ENCODE results near the gene TTYH1. TPM values are rescaled to one million over a fixed set of nuclear protein-coding genes. Genes with fewer than 3 reads are reported as not detected.
A peak's percentile ranks its signal among the peaks of the same experiment; 100 is the strongest.

The TTYH1 gene
- total RNA-seq, 2 experiments from 2014 or later = 0.99 to 1.3 TPM

- H3K4me3 Mint-ChIP-seq = peak within 1 kb of the TSS; percentile 97
- DNase-seq (peak; percentile 98), ATAC-seq (peak; percentile 92)
- H3K27ac Mint-ChIP-seq = peak within 1 kb of the TSS; percentile 100
- H3K4me1 Mint-ChIP-seq (ENCODE audit: low read depth) = peaks cover 36% of the 10 kb centered on the region
- ChIA-PET POLR2A (interaction anchor here (0.6 to 2.9 kb wide), 16 partner anchors 10 to 1232 kb away, joined by 3 to 22 read pairs (median 4); partner anchors contain the start of gene LENG9), CTCF (interaction anchor here (0.7 to 1.7 kb wide), 10 partner anchors 11 to 712 kb away, joined by 3 to 19 read pairs (median 4); partner anchors contain the start of genes LENG9 and TTYH1)
- H3K27me3 Mint-ChIP-seq (ENCODE audit: low read depth) = no peaks in the 10 kb centered on the region
- H3K9me3 Mint-ChIP-seq (ENCODE audit: insufficient read depth) = no peaks in the 10 kb centered on the region
- H3K36me3 Mint-ChIP-seq (ENCODE audit: low read depth) = peaks cover 66% of the 10 kb centered on the region
These were observed 33.8 kb downstream of the TTYH1 start, which contains the start of gene LENG8 for GRCh38 chr19:54448774-54449700. Gene LENG8 (plus strand): TSS chr19:54449199. CDS start chr19:54451345, 2,146 bp downstream.

GRCh38 chr19:54449701-54450069 is 34.4 kb downstream of the TTYH1 start:
- Mint-ChIP-seq H3K27me3 (ENCODE audit: low read depth) (no peaks in the 10 kb centered on the region), H3K9me3 (ENCODE audit: insufficient read depth) (no peaks in the 10 kb centered on the region), H3K36me3 (ENCODE audit: low read depth) (peaks cover 64% of the 10 kb centered on the region), H3K4me3 (peak overlapping the region; percentile 97), H3K4me1 (ENCODE audit: low read depth) (peaks cover 36% of the 10 kb centered on the region), H3K27ac (peak overlapping the region; percentile 100)
- ATAC-seq (no peak), DNase-seq (no peak)
- ChIA-PET CTCF (interaction anchor here (1.5 kb wide), 1 partner anchor 58 kb away, joined by 4 read pairs; no protein-coding TSS in a partner anchor), POLR2A (interaction anchor here (2.9 kb wide), 1 partner anchor 13 kb away, joined by 22 read pairs; the partner anchor contains the start of gene LENG9)

GRCh38 chr19:54451331-54451871 is 36.1 kb downstream of the TTYH1 start:
- Mint-ChIP-seq H3K9me3 (ENCODE audit: insufficient read depth) (no peaks in the 10 kb centered on the region), H3K4me3 (peak overlapping the region; percentile 97), H3K4me1 (ENCODE audit: low read depth) (peaks cover 36% of the 10 kb centered on the region), H3K36me3 (ENCODE audit: low read depth) (peaks cover 66% of the 10 kb centered on the region), H3K27me3 (ENCODE audit: low read depth) (no peaks in the 10 kb centered on the region), H3K27ac (peak overlapping the region; percentile 100)
- ATAC-seq = no peak
- no peak for DNase-seq
- ChIA-PET CTCF (interaction anchor here (0.9 kb wide), 1 partner anchor 11 kb away, joined by 3 read pairs; no protein-coding TSS in a partner anchor), POLR2A (no interaction called here)

- Mint-ChIP-seq H3K4me1 (ENCODE audit: low read depth) (peaks cover 34% of the 10 kb centered on the region), H3K36me3 (ENCODE audit: low read depth) (peaks cover 68% of the 10 kb centered on the region), H3K9me3 (ENCODE audit: insufficient read depth) (no peaks in the 10 kb centered on the region), H3K27me3 (ENCODE audit: low read depth) (no peaks in the 10 kb centered on the region), H3K4me3 (no peak overlapping the region), H3K27ac (no peak overlapping the region)
- POLR2A ChIA-PET = no interaction called here
- CTCF ChIA-PET = no interaction called here
- DNase-seq (no peak), ATAC-seq (no peak)
These were observed 36.7 kb downstream of the TTYH1 start for GRCh38 chr19:54451997-54452396.

- DNase-seq = no peak
- Mint-ChIP-seq H3K9me3 (ENCODE audit: insufficient read depth) (no peaks in the 10 kb centered on the region), H3K4me3 (no peak overlapping the region), H3K27me3 (ENCODE audit: low read depth) (no peaks in the 10 kb centered on the region), H3K4me1 (ENCODE audit: low read depth) (peaks cover 29% of the 10 kb centered on the region), H3K36me3 (ENCODE audit: low read depth) (peaks cover 70% of the 10 kb centered on the region), H3K27ac (no peak overlapping the region)
- CTCF ChIA-PET = no interaction called here
- POLR2A ChIA-PET = interaction anchor here (1.3 kb wide), 1 partner anchor 11 kb away, joined by 3 read pairs; the partner anchor contains the start of gene LENG9
- ATAC-seq = no peak
These were observed 37.4 kb downstream of the TTYH1 start for GRCh38 chr19:54452626-54453025.

GRCh38 chr19:54453921-54454780 is 38.9 kb downstream of the TTYH1 start:
- Mint-ChIP-seq H3K4me1 (ENCODE audit: low read depth) (peaks cover 31% of the 10 kb centered on the region), H3K27me3 (ENCODE audit: low read depth) (no peaks in the 10 kb centered on the region), H3K36me3 (ENCODE audit: low read depth) (peaks cover 79% of the 10 kb centered on the region), H3K9me3 (ENCODE audit: insufficient read depth) (no peaks in the 10 kb centered on the region), H3K4me3 (no peak overlapping the region), H3K27ac (no peak overlapping the region)
- DNase-seq (no peak), ATAC-seq (no peak)
- ChIA-PET CTCF (no interaction called here), POLR2A (interaction anchor here (0.5 to 1.3 kb wide), 3 partner anchors 8 to 36 kb away, joined by 3 to 4 read pairs (median 3); partner anchors contain the start of gene LENG9)

- peaks cover 81% of the 10 kb centered on the region for H3K36me3 Mint-ChIP-seq (ENCODE audit: low read depth)
- no peak for ATAC-seq
- no peak overlapping the region for H3K4me3 Mint-ChIP-seq
- no peaks in the 10 kb centered on the region for H3K27me3 Mint-ChIP-seq (ENCODE audit: low read depth)
- ChIA-PET CTCF (no interaction called here), POLR2A (no interaction called here)
- DNase-seq = no peak
- peaks cover 35% of the 10 kb centered on the region for H3K4me1 Mint-ChIP-seq (ENCODE audit: low read depth)
- no peak overlapping the region for H3K27ac Mint-ChIP-seq
- H3K9me3 Mint-ChIP-seq (ENCODE audit: insufficient read depth) = no peaks in the 10 kb centered on the region
These were observed 39.8 kb downstream of the TTYH1 start for GRCh38 chr19:54454781-54455675.

GRCh38 chr19:54455786-54456422 is 40.6 kb downstream of the TTYH1 start:
- Mint-ChIP-seq H3K36me3 (ENCODE audit: low read depth) (peaks cover 77% of the 10 kb centered on the region), H3K27ac (no peak overlapping the region), H3K4me3 (no peak overlapping the region), H3K4me1 (ENCODE audit: low read depth) (peaks cover 27% of the 10 kb centered on the region), H3K27me3 (ENCODE audit: low read depth) (no peaks in the 10 kb centered on the region), H3K9me3 (ENCODE audit: insufficient read depth) (no peaks in the 10 kb centered on the region)
- ChIA-PET POLR2A (no interaction called here), CTCF (no interaction called here)
- ATAC-seq (no peak), DNase-seq (no peak)

- DNase-seq (no peak), ATAC-seq (no peak)
- Mint-ChIP-seq H3K9me3 (ENCODE audit: insufficient read depth) (no peaks in the 10 kb centered on the region), H3K4me3 (no peak overlapping the region), H3K4me1 (ENCODE audit: low read depth) (peaks cover 24% of the 10 kb centered on the region), H3K27ac (no peak overlapping the region), H3K27me3 (ENCODE audit: low read depth) (no peaks in the 10 kb centered on the region), H3K36me3 (ENCODE audit: low read depth) (peaks cover 76% of the 10 kb centered on the region)
- POLR2A ChIA-PET = no interaction called here
- CTCF ChIA-PET = no interaction called here
These were observed 41.4 kb downstream of the TTYH1 start for GRCh38 chr19:54456423-54457373.

All from activated CD8-positive, alpha-beta T cell treated with anti-CD3 and anti-CD28 coated beads, Interleukin-2, amount 10 ng/mL, durations not matched to agents 7 days and 5 days (primary cell).